Measurements from ENCODE around the gene MRO. TPM values are rescaled to one million over a fixed set of nuclear protein-coding genes. Genes with fewer than 3 reads are reported as not detected.
"Not testable (repeated sequence)": the region's sequence is repeated elsewhere in the genome, so short reads cannot be mapped to it uniquely, and the experiment has no call there.

The MRO gene
- total RNA-seq, 1 experiment from 2014 or later = not detected

DNA sequence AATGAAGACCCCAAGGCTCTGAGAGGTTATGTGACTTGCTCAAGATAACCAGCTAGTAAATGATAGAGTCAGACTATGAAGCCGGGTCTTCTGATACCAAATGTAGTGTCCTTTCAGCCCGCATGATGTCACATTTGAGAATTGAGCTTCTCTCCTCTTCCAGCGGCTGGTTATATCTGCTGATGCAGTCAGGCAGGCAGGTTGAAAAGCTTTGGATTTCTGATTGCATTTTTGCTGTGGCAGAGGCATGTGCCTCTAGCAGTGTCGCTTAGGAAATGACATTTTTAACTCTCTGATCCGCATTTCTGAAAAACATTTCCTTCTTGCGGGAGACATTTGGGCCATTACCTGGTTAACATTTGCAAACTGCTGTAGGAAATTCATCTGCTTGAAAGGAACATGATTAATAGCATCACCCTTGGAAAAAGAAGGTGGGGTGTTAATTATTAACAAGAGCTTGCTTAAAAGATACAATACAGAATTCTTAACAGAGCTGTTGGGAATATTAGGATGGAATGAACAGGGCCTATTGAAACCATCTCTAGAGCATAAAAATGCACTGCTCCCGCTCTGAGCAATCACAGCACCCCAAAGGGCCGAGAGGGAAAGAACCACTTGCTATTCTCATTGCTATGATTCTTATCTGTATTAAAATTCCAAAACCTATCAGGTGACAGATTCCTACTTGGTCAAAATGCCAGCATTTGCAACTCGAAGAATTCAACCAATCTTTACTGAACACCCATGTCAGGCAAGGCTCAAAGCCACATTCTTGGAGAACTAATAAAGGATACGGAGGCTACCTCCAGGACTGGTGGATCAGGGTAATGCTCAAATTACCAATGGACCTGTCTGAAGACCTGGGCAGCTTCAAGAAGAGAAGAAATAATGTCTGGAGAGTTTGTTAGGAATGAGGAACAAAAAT is 25.9 kb downstream of the MRO start:
- DNase-seq (ENCODE audit: low read depth) = no peak

DNA sequence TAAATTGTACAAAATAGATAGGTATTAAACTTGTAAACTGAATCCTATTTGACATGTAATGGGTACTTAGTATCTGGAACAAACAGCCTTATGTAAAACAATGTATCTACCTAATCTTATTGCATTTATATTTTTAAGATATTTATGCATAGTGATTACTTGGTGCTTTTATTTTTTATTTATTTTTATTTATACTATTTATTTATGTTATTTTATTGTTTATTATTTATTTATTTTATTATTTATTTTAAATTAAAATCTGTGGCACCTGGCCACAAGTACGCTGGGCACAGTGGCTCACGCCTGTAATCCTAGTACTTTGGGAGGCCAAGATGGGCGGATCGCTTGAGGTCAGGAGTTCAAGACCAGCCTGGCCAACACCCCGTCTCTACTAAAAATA is 26.9 kb downstream of the MRO start:
- DNase-seq (ENCODE audit: low read depth) = no peak

DNA sequence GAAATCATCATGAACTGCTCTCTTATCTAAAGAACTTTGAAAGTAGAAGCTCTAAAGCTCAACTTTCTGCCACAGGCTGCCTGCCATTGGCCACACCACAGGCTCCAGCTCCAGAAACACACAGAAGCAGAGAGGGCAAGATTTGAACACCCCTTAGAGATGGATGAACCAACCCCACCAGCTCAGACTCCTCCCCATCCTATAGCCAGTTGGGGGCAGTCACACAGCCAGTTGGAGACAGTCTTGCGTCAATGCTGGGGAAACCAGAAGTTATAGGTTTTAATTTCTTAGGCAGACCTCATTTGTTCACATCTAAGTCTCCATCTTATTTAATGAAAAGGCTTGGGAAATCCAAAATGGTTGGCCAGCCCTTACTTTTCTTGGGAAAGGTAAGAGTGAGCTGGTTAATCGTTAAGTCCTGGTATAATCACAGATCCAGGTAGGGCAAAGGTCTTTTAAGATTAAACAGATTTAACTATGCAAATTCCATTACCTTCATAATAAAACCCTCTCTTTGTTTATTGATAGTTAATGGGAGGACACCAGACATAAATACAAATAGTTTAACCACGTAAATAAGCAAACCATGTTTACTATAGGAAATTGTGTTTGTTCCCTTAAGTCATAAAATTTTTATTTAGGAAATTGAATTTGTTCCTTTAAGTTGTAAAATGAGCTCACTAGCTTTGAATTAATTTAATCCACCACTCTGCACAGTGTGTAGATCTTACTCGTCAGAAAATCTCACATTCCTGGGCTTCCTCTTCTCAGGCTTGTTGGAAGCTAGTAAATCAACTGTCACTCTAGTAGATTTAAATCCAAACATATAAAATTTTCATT is 28.0 kb downstream of the MRO start:
- DNase-seq (ENCODE audit: low read depth) = no peak

DNA sequence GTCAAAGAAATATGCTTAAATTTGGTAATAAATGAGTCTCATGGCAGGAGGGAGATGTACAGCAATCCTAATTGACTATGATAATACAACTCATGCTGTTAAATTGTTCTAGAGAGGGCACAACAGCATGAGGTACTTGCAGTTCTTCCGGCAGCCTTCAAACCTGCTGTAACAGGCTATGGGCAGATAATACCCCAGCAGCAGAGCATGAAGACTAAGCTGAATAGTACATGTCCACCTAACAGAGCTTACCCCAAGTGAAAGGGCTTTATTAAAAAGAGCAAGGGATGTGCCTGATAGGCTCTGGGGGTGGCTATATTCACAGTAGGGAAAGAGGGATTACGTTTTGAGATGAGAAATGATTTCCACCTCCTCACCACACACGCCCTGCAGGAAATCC is 28.9 kb downstream of the MRO start:
- DNase-seq (ENCODE audit: low read depth) = no peak

DNA sequence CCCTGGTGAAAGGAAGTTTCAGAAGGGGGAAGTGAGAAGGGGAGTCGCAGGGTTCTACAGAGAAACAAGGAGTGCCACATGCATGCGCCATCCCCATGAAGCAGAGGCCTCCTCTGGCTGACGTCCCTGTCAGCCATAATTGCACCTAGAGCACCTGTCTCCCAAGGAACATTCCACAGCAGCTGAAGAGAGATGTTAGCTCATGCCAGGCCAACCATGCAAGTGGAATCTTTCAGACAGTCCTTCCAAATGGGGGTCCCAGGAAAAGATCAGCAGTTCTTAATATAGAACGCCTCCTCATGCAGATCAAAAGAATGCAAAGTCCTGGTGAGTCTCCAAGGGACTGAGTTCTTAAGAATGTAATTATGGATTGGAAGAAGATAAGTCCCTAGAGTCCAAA is 29.6 kb downstream of the MRO start:
- DNase-seq (ENCODE audit: low read depth) = no peak

DNA sequence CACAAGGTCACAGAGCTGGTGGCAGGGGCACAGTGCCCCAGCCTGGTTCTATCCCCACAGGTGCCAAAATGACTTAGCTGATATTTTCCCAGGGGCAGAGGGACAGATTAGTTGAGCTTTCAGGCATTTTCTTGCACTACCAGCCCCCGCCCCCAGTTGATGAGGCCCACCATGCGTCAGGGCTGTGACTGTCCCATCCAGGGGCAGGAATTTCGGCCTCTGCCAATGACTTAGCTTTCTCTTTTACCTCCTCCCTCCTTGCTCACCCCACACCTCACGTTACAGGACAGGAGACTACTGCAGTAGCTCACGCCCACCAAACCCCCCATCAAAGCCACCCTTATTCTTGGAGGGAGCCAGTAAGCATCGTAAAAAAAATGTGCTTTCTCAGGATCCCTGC is 31.5 kb downstream of the MRO start:
- DNase-seq (ENCODE audit: low read depth) = no peak

DNA sequence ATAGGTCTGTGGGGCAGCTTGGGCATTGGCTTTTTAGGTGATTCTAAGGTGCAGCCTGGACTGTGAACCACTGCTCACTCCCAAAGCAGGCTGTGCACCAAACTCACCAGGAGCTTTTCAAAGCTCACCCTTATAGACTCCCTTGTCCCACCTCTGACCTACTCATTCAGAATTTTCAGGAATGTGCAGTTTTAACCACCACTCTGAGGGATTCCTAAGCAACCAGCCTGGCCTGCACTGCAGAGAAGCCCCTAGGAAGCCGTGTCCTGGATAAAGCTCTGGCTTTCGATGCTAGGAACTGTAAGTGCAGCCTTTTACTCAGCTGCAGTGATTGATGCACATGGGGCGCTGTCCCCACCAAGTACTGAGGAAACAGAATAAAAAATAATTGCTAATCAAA is 33.0 kb downstream of the MRO start:
- DNase-seq (ENCODE audit: low read depth) = no peak

DNA sequence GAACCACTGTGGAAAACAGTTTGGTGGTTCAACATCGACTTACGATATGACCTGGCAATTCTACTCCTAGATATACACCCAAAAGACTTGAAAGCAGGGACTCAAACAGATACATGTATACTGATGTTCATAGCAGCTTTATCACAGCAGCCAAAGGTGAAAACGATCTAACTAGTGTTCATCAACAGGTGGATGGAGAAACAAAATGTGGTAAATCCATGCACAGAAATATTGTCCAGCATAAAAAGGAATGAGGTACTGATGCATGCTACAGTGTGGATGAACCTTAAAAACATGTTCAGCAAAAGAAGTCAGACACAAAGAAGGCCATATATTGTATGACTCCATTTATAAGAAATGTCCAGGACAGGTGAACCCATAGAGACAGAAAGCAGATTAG is 36.3 kb downstream of the MRO start:
- DNase-seq (ENCODE audit: low read depth) = no peak

DNA sequence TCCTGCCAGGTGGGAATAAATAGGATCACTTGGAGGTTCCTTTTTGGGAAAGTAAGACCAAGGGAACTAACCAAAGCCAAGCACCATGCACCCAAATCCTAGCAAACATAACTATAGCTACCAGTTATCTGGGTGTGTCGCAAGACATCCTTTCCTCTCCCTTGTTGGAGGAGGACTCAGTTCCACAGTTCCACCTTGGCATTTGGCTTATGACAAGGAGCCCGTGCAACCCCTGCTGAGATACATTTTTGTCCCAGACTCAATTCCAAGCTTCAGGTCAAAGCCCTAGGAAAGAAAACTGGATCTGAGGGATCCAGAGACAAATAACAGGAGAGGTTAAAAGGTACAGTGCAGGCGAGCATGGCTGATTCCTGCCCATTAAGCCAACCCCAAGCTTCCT is 40.8 kb downstream of the MRO start:
- not testable (repeated sequence) for DNase-seq (ENCODE audit: low read depth)

DNA sequence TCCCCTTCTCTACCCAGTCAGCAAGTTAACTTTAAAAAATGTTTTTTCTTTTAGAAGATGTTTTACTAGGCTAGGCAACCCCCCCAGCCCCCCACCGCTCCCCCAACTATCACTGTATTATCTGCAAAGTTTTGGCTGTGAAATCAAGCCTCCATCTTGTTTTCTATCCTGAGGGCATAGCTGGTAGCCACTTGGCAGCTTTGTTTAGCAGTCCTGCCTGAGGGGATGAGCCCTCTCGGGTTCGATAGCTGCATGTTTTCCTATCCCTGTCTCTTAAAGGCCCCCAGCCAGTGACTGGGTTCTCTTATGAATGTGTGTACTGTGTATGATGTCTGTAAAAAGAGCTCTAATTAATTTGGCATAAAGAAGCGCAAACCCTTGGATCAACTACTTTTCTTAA is 43.4 kb downstream of the MRO start:
- DNase-seq (ENCODE audit: low read depth) = no peak

DNA sequence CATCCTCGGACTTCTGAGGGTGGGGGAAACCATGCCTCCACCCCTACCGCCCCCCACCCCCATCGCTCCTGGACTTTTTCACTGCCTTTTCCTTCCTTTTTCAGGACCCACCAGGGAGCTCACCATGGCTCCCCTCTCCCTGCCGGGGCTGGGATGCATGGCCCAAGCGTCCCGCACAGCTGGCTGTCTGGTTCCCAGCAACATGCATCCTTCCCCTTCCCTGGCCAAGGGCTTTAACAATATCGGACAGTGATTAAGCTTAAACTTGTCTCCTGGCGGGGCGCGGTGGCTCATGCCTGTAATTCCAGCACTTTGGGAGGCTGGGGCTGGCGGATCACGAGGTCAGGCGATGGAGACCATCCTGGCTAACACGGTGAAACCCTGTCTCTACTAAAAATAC is 44.1 kb downstream of the MRO start:
- DNase-seq (ENCODE audit: low read depth) = no peak

DNA sequence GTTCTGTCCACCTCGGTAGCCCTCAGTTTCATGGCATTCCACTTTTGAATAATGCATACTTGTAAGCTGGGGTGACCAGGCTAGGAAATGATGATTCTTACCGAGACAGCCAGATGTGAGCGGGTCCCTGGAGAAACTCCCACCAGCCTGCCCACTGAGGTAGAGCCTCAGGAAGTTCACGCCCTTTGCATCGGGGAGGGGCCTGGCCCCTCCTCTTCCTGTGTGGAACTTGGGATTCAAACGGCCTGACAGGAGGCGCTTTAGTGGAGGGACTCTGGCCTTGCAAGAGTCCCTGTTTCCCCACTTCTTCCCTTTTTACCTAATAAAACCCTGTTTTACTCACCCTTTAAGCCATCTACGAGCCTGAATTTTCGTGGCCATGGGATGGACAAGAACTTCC is 44.6 kb downstream of the MRO start:
- no peak for DNase-seq (ENCODE audit: low read depth)

DNA sequence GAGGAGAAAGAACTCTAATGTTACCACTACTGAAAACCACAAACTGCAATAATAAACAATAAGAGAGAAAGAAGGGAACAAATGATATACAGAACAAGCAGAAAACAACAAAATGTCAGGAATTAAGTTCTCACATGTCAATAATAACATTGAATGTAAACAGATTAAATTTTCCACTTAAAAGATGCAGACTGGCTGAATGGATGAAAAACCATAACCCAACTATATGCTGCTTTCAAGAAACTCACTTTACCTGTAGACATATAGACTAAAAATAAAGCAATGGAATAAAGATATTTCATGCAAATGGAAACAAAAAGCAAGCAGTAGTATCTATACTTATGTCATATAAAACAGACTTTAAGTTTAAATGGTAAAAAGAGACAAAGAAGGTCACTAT is 50.4 kb downstream of the MRO start:
- DNase-seq (ENCODE audit: low read depth) = no peak

DNA sequence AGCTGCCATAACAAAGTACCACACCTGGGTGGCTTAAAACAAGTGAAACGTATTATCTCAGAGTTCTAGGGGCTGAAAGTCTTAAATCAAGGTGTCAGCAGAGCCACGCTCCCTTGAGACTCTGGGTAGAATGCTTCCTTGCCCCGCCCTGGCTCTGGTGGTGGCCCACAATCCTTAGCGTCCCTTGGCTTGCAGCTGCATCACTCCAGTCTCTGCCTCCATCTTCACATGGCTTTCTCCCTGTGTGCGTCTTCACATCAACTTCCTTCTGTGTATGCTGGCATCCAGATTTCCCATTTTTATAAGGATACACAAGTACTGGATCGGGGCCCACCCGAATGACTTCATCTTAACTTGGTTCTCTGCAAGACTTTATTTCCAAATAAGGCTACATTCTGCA is 62.5 kb downstream of the MRO start:
- DNase-seq (ENCODE audit: low read depth) = no peak

DNA sequence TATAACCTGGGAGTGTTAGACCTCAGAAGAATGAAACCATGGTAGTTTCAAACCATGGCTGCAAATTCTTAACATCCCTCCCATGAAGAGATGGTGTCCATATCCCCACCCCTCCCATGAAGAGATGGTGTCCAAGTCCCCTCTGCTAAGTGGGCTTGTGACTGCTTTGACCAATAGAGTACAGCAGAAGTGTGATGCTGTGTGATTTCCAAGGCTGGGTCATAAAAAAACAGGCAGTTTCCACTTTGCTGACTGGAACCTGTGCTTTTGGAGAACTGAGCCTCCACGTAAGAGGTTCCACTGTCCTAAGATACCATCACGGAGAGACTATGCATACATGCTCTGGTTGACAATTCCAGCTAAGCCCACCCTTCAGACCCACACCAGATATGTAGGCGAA is 65.5 kb downstream of the MRO start:
- no peak for DNase-seq (ENCODE audit: low read depth)

DNA sequence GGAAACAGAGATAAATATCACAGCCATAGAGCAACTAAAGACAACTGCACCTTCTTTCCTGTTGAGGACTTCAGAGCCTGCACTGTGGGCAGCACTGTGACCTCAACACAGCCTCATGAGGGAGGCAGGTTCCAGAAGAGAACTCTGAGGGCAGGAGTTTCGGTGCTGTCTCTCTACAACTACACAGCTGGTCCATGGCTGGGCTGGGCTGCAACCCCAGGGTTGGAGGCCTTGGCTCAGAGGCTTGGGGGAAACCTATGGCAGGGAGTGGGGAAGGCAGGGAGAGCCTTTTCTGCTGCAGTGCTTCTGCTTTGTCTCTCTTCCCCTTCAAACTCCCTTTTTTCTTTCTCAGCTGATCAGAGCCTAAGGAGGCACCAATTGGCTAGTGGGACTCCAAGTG is 66.5 kb downstream of the MRO start:
- DNase-seq (ENCODE audit: low read depth) = no peak

DNA sequence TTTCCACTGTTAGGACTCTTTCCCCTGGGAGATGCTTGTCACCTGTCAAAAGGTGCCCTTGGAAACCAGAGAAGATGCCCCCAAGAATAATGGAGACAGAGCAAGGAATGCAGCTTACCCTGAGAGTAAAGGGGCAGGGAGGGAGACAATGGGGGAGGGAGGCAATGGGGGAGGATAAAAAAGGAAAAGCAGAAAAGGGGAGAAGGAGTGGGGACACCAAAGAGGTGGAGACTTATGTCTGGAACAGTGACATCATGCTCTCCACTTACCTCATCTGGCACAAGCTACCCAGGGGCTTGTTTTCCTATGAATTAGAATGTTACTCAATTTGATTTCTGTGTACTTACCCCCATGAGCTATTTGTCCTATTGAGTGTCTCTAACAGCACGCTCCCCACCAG is 67.9 kb downstream of the MRO start:
- DNase-seq (ENCODE audit: low read depth) = no peak

DNA sequence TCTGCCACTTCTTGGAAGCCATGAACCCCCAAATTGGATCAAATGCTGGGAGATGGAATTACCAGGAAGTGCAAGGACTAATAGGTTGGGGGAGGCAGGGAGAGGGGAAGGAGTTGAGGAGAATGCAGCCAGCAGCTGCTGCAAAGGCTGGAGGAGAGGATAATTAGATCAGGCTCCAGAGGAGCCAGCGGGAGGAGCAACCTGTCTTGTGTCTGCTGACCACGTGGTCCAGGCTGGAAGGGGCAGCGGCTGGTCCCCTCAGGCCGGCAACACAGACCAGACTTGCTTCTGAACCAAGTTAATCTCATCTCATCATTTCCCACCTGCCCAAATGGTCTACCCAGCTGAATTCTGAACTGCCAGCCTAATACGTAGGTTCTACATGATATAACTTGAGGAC is 68.3 kb downstream of the MRO start:
- no peak for DNase-seq (ENCODE audit: low read depth)

DNA sequence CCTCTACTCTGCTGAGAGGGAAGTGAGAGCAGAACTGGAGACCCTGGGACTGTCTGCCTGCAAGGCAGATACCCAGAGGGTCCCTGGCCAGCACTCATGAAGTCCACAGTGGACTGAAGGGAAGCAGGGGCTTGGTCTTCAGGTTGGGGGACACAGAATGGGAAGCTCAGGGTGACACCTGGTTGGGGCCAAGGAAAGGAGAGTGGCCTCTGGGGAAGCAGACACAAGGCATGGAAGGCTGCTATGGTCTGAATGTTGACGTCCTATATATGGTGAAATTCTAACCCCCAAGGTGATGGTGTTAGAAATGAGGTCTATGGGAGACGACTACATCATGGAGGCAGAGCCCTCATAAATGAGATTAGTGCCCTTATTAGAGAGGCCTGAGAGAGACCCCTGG is 69.3 kb downstream of the MRO start:
- no peak for DNase-seq (ENCODE audit: low read depth)

DNA sequence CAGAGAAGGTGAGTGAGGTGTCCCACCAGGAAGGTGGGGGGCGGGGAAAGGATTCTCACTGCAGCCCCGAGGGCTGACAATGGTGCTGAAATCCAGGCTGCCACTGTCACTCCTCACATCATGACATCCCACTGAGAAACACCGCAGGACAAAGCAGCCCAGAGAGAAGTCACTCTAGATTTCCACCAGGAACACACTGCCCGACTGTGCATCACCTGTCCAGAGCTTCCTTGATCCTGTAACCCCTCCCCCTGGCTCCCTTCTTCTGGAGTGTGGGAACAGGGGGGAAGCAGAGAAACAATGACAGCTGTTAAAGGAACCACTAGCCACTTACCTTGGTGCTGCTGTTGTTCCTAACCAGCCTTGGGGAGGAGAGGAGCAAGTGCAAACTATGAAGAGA is 69.9 kb downstream of the MRO start:
- no peak for DNase-seq (ENCODE audit: low read depth)

DNA sequence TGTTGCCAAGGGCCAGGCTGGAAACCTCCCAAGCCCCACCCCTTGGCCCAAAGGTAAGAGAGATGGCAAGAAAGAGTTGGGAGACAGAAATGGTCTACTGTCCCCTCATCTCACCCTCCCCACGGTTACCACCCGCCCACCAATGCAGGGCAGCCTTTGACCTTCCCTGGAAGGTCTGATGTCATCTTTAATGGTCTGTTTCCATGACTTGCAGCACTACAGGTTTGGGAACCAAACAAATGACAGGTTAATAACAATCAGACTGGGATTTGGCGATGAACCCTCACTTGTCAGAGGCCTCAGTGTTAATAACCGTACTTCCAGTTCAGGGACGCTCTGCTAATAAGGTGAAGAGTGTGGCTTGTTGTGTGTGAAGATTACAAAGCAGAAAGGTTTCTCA is 70.4 kb downstream of the MRO start:
- DNase-seq (ENCODE audit: low read depth) = no peak

DNA sequence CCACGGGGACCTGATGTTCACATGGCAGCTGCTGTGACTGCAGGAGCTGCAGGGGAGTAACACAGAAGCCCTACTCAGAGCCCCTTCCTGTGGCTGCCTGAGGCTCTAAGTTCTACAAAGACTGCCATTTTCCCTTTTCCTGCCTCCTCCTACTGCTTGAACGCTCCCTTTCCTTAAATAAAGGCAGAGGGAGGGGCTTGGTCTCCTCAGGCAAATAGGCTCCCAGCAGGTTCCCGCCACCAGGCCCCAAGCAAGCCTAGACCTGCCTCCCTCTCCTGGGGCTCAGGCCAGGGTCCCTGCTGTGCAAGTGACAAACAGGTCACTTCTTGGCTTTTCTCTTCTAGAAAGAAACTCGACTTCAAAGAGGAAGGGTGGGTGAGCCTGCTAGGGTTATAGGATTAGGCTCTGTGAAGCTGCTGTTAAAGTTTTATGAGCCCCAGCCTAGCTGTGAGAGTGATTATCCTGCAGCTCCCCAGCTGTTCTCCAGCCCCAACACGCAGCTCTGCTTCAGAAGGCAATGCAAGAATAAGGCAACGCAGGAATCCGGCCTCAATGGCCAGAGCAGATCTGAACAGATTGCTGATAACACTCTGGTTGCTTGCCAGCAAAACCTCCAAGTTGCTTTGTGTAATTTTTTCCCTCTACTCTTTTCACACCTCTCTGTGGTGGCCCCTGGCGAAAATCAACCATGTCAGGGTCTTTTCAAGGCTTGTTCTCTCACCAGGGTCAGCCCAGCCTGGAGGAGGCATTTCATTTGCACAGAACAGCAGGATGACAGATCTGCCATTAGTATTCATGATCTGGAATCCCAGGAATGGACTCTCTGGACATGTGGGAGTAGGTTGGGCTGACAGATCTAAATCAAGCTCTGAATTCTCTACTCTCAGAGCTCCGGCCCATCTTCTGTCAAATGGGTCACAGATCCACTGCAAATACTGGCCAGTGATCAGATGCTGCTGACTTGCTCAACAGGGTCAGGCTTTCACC is 71.3 kb downstream of the MRO start:
- DNase-seq (ENCODE audit: low read depth) = no peak
